Loucy (cell line): ENCODE results near the gene YOD1.

Experiments
- CTCF ChIP-seq: fragments of 200-600 bp; sonication (generic); conservative IDR thresholded peaks from 2 replicates; pipeline ENCODE4 v1.5.1; 2014; ENCODE audit warnings: mild to moderate bottlenecking, antibody characterized with exemption, low read length
- EZH2phosphoT487 ChIP-seq: fragments of 200-600 bp; IDR thresholded peaks from 2 replicates; pipeline ENCODE4 v1.6.1; 2018; ENCODE audit warnings: antibody characterized with exemption, mild to moderate bottlenecking, moderate library complexity, borderline replicate concordance

GRCh38 chr1:207045453-207045852 lies 5.6 kb downstream of the YOD1 start:
- no peak for TF ChIP-seq CTCF
- no peak for TF ChIP-seq EZH2phosphoT487
